ENCODE results near the gene RTP5.

RTP5 gene

DNA sequence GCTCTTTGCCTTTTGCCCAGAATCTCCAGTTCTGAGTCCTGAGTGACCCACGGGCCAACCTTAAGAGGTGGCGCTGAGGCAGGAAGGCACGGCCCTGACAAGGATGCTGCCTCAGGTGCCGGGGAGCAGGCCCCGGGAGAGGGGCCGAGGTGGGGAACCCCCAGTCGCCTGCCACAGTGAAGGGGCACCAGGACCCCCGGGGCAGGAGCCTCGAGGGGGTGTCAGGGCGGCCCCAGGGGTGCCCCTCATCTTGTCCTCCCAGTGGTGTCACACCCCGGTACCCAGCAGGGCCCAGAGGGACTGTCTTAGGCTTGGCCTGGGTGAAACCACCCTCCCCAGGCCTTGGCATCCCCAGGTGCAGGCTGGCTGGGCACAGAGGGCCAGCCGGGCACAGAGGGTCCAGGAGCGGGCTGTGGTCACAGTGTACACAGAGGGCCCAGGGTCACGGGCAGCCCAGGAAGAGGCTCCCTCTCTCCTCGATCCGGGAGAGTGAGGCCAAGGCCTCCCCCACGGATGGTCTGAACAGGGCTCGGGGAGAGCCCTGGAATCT lies 11.9 kb upstream of the RTP5 start:
- no peak for DNase-seq (ENCODE audit: low read depth)

DNA sequence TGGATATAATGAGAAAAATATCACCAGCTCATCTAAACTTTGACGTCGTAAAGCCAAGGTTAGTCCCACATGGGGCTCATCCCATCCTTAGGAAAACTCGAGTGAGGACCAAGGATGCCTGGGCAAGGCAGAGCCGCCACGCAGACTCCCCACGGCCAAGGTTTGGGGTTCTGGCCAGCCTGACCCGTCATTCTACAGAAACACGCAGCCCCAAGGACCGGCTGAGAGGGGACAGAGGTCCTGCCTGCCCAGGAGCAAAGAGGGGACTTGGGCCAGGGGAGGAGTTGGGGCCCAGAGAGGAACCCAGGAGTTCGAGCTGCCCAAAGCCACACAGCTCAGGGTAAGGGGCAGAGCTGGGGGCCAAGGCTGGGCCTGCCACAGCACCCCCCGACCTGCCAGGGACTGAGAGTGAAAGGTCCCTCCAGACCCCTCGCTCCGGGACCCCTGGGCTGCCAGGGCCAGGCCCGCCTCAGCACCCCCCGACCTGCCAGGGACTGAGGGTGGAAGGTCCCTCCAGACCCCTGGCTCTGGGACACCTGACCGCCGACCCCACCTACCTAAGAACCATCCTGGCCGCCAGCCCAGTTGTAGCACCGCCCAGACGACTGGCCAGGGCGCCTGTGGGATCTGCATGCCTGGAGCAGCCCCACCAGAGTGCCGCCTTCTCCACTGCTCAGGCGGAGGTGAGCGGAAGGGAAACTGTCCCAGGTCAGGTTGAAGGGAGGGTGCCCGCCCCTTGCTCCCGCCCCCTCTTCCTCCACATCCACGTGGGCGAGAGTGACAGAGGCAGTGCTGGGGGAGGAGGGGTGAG lies 11.1 kb upstream of the RTP5 start, which contains the start of gene PDCD1:
PDCD1 (minus strand) TSS at position 689 of the 811 bp plus-strand sequence; CDS start at position 633, 56 bp downstream.
- no peak for DNase-seq (ENCODE audit: low read depth)

- no peak for DNase-seq (ENCODE audit: low read depth)
Observed at GRCh38 chr2:241859017-241859435, 10.5 kb upstream of the RTP5 start.

GRCh38 chr2:241859436-241860183 lies 9.9 kb upstream of the RTP5 start:
- DNase-seq (ENCODE audit: low read depth): no peak

- DNase-seq (ENCODE audit: low read depth): no peak
Observed at GRCh38 chr2:241860184-241861078, 9.1 kb upstream of the RTP5 start.

DNA sequence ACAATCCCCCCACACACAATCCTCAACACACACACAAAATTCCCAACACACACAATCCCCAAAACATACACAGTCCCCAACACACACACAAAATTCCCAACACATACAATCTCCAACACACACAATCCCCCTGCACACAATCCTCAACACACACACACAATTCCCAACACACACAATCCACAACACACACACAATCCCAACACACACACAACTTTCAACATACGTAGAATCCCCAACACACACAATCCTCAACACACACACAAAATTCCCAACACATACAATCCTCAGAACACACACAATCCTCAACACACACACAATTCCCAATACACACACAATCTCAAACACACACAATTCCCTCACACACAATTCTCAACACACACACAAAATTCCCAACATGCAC lies 8.3 kb upstream of the RTP5 start:
- DNase-seq (ENCODE audit: low read depth): no peak

- no peak for DNase-seq (ENCODE audit: low read depth)
Observed at GRCh38 chr2:241862093-241862492, 7.4 kb upstream of the RTP5 start.

- DNase-seq (ENCODE audit: low read depth): no peak
Observed at GRCh38 chr2:241862775-241863535, 6.6 kb upstream of the RTP5 start.

DNA sequence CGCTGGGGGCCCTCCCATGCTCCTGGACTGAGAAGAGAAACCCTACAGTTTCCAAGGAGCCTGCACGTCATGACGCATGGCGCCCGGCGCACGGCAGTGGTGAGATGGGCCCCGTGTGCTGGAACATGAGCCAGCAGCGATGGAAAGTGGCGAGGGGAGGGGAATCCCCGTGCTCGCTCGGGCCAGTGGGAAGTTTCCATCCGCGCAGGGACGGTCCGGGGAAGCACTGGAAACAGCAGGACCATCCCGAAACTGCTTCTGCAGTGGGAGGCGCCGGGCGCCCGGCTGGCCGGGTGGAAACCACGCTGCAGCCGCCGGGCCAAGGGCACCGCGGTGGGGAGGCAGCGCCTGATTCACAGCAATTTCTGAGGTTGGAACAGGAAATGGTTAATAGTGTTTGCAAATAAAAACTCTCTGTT lies 6.0 kb upstream of the RTP5 start:
- no peak for DNase-seq (ENCODE audit: low read depth)

DNA sequence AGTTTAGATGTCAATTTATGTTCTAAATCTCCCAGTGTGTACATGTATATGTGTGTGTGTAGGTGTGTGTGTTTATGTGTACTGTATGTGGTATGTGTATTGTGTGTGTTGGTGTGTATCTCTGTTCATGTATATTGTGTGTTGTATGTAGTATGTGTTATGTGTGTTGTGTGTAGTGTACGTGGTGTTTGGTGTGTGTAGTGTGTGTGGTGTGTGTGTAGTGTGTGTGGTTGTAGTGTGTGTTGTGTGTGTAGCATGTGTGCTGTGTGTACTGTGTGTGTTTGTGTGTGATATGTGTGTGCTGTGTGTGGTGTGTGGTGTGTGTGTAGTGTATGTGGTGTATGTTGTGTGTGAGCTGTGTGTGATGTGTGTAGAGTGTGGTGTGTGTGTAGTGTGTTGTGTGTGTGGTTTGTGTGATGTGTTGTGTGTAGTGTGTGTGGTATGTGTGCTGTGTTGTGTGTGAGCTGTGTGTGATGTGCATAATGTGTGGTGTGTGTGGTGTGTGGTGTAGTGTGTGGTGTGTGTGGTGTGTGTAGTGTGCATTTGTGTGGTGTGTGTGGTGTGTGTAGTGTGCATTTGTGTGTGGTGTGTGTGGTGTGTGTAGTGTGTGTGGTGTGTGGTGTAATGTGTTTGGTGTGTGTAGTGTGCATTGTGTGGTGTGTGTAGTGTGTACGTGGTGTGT lies 5.2 kb upstream of the RTP5 start:
- DNase-seq (ENCODE audit: low read depth): no peak

- no peak for DNase-seq (ENCODE audit: low read depth)
Observed at GRCh38 chr2:241864850-241865213, 4.7 kb upstream of the RTP5 start.

GRCh38 chr2:241865416-241865956 lies 4.0 kb upstream of the RTP5 start:
- DNase-seq (ENCODE audit: low read depth): no peak

DNA sequence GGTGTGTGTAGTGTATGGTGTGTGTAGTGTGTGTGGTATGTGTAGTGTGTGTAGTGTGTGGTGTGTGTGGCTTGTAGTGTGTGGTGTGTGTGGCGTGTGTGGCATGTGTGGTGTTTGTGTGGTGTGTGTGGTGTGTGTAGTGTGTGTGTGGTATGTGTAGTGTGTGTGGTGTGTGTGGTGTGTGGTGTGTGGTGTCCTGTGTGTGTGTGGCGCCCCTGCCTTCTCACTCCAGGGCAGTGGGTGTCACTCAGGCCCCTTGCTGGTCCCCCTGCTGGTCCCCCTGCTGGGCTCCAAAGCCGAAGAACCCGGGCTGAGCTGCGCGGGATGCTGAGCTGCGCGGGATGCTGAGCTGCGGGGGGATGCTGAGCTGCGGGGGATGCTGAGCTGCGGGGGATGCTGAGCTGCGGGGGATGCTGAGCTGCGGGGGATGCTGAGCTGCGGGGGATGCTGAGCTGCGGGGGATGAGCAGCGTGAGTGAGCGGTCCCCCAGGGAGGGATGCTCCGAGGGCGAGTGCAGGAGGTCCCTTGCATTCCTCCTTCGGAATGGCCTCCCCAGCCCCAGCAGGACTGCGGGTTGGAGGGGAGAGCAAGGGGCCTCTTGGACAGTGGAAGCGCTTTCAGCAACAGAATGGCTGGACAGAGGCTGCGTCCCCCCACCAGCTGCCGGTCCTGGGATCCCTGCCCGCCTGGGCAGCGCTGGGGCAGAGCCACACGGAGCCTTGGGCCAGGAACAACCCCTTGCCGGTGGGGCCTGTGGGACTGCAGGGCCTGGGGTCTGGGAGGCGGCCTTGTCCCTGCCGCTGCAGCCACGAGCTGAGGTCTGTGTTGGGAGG lies 3.4 kb upstream of the RTP5 start:
- DNase-seq (ENCODE audit: low read depth): no peak

GRCh38 chr2:241866790-241867645 lies 2.5 kb upstream of the RTP5 start:
- DNase-seq (ENCODE audit: low read depth): no peak

GRCh38 chr2:241867776-241868420 lies 1.6 kb upstream of the RTP5 start:
- DNase-seq (ENCODE audit: low read depth): no peak

DNA sequence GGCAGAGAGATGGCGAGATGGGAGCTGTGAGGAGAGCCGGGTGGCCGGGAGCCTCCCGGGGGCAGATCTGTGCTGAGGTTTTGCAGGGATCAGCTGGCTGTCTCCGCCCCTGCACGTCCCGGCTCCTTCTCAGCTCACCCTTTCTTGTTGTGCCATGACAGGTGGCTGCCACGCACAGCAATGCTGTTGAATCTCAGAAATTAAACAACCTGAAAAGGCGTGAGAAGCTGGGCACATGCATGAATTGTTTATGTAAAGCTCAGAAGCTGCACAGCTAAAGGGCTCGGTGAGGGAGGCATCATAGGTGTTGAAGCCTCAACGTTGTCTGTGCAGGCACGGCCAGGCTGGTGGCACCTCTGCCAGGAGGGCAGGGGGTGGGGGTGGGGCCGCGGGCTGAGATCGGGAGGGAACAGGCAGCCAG lies 858 bp upstream of the RTP5 start:
- no peak for DNase-seq (ENCODE audit: low read depth)

GRCh38 chr2:241870081-241870541 lies 582 bp downstream of the RTP5 start:
- DNase-seq (ENCODE audit: low read depth): no peak

All from CMK (cell line).